HG02884 (cell line): ENCODE data around the gene PRELID2.
"Not testable (repeated sequence)": the region's sequence is repeated elsewhere in the genome, so short reads cannot be mapped to it uniquely, and the experiment has no call there.

Source experiments
- ATAC-seq: cut with Tn5 transposase; IDR thresholded peaks from one replicate; pipeline ENCODE4 v1.9.1; 2021; ENCODE audit warnings: mild to moderate bottlenecking, moderate library complexity; ENCODE audit not compliant: unreplicated experiment

Gene PRELID2

GRCh38 chr5:145752947-145753346 is 82.2 kb downstream of the PRELID2 start:
- ATAC-seq: no peak

- ATAC-seq: no peak
Measured at GRCh38 chr5:145752534-145752933, 82.6 kb downstream of the PRELID2 start.

- ATAC-seq: no peak
Measured at GRCh38 chr5:145750199-145750598, 84.9 kb downstream of the PRELID2 start.

GRCh38 chr5:145743396-145744061 is 91.6 kb downstream of the PRELID2 start:
- ATAC-seq: no peak

- no peak for ATAC-seq
Measured at GRCh38 chr5:145739843-145740242, 95.3 kb downstream of the PRELID2 start.

- no peak for ATAC-seq
Measured at GRCh38 chr5:145738227-145738626, 96.9 kb downstream of the PRELID2 start.

- no peak for ATAC-seq
Measured at GRCh38 chr5:145737578-145737977, 97.6 kb downstream of the PRELID2 start.

GRCh38 chr5:145729956-145730355 is 105.2 kb downstream of the PRELID2 start:
- not testable (repeated sequence) for ATAC-seq

- ATAC-seq: no peak
Measured at GRCh38 chr5:145723516-145723915, 111.6 kb downstream of the PRELID2 start.

- ATAC-seq: no peak
Measured at GRCh38 chr5:145718956-145719355, 116.2 kb downstream of the PRELID2 start.

- ATAC-seq: no peak
Measured at GRCh38 chr5:145715412-145715811, 119.7 kb downstream of the PRELID2 start.

- no peak for ATAC-seq
Measured at GRCh38 chr5:145712245-145712644, 122.9 kb downstream of the PRELID2 start.

GRCh38 chr5:145711417-145711816 is 123.7 kb downstream of the PRELID2 start:
- ATAC-seq: no peak
